VCaP (cell line): Measurements from ENCODE around the gene EPHB1.
"Not testable (repeated sequence)": the region's sequence is repeated elsewhere in the genome, so short reads cannot be mapped to it uniquely, and the experiment has no call there.

ENCODE experiments used
- H3K27ac ChIP-seq: fragments of 450-650 bp; 2 replicates; pipeline ENCODE4 v1.5.1; 2017
- TF ChIP-seq, protein P1 (sequence below): fragments of 450-650 bp; conservative IDR thresholded peaks from 2 replicates; pipeline ENCODE4 v1.5.1; 2017; ENCODE audit warnings: mild to moderate bottlenecking, moderate library complexity

The EPHB1 gene

DNA sequence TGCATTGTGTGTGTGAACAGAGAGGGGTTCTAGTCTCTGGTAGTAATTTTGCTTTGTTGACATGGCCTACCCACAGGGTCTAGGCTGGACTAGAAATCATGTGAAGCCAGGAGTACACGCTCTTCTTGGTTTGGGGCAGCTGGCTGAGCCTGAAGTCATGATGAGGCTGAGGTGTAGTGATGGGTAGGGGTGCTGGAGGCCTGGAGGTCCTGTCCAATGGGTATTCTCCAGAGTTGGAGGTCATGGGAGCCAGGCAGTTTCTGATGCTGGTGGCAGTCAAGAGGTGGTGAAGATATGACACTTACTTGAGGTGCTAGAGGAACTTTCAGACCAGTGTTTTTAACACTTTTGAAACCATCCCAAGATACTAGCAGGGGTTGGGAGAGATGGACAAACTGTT lies 18.5 kb upstream of the EPHB1 start:
- H3K27ac ChIP-seq: no peak overlapping the region
- TF ChIP-seq, protein P1, sequence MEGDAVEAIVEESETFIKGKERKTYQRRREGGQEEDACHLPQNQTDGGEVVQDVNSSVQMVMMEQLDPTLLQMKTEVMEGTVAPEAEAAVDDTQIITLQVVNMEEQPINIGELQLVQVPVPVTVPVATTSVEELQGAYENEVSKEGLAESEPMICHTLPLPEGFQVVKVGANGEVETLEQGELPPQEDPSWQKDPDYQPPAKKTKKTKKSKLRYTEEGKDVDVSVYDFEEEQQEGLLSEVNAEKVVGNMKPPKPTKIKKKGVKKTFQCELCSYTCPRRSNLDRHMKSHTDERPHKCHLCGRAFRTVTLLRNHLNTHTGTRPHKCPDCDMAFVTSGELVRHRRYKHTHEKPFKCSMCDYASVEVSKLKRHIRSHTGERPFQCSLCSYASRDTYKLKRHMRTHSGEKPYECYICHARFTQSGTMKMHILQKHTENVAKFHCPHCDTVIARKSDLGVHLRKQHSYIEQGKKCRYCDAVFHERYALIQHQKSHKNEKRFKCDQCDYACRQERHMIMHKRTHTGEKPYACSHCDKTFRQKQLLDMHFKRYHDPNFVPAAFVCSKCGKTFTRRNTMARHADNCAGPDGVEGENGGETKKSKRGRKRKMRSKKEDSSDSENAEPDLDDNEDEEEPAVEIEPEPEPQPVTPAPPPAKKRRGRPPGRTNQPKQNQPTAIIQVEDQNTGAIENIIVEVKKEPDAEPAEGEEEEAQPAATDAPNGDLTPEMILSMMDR: no peak

DNA sequence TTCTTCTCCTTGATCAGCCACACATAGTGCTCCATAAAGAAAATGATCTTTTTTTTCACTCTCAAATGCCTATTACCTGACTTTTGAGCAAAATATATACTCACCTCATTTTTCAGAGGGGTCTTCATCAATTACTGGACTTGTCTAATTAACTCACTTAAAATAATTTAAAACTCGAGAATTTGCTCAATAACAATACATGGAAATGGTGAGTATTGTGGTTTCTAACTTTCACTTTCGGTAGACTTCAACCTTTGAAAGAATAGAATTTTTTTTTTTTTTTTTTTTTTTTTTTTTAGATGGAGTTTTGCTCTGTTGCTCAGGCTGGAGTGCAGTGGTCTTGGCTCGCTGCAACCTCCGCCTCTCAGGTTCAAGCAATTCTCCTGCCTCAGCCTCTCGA lies 17.7 kb upstream of the EPHB1 start:
- TF ChIP-seq, protein P1: no peak
- H3K27ac ChIP-seq: no peak overlapping the region

DNA sequence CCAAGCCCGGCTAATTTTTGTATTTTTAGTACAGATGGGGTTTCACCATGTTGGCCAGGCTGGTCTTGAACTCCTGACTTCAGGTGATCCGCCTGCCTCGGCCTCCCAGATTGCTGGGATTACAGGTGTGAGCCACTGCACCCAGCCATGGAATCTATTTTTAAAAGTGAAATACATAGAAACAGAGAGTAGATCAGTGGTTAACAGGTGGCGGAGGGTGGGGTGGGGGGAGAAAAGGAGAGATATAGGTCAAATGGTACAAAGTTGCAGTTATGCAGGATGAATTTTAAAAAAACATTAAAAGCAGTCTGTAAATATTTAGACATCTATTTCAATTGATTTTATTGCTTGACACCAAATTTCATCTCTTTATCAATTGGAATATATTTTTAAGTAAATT lies 6.8 kb upstream of the EPHB1 start:
- H3K27ac ChIP-seq: not testable (repeated sequence)

DNA sequence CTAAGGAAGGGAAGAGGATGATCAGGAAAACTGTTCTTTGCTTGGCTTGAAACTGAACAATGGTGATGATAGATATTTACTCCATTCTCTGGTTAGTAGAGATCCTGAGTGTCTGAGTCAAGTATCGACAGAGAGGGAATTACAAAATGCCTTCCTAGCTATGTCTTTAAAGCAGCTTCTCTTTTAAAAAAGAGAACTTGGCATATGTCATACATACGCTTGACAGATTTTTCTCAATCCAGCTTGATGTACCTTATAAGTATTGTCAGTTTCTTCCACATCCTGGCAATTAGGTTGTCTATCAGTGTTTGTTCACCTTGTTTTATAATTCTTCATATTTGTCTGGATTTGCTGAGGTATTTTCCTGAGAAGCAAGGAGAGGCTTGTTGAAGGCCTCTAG lies 5.0 kb upstream of the EPHB1 start:
- TF ChIP-seq, protein P1: no peak
- no peak overlapping the region for H3K27ac ChIP-seq

DNA sequence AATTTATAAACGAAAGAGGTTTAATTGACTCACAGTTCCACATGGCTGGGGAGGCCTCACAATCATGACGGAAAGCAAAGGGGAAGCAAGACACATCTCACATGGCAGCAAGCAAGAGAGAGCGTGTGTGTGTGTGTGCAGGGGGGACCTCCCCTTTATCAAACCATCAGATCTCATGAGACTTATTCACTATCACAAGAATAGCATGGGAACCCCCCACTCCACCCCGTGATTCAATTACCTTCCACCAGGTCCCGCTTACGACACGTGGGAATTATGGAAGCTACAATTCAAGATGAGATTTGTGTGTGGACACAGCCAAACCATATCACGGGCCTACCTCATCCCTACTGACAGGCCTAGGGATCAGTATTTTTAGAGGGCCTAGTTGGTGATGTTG lies 3.1 kb upstream of the EPHB1 start:
- TF ChIP-seq, protein P1: no peak
- H3K27ac ChIP-seq: no peak overlapping the region

DNA sequence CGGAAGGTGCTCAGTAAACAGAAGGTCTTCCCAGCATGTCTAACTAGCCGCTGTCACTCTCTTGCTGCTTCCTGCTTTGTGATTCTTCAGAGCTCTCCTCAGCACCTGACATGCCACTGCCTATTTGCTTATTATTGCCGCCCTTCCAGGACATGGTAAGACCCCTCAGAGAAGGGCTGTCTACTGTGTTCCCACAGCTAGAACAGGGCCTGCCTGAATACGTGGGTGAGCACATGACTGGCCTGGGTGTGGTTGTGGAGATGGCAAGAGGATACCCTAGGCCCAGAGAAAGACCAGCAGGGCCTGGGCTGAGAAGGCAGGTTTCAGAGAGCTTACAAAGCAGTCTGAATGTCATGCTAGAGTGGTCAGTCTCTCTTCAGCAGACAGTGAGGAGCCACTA lies 2.4 kb upstream of the EPHB1 start:
- no peak overlapping the region for H3K27ac ChIP-seq
- TF ChIP-seq, protein P1: no peak

DNA sequence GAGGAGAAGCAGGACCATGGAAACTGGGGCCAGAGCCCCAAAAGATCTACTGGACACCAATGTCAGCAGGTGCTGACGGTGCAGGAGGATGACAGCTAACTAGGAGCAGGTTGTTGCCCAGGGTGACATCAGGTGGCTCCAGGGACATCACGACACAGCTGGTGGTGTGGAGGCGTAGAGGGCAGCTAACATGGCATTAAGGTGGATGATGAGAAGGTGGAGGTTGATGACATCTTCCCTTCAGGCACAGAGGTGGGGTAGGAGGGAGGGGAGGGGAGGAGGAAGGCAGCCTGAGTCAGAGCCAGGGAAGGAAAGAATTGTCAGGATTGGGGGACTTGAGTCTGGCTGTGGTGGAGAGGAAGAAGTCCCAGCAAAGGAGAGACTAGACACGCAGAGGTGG lies 1.5 kb upstream of the EPHB1 start:
- no peak overlapping the region for H3K27ac ChIP-seq
- TF ChIP-seq, protein P1: no peak

DNA sequence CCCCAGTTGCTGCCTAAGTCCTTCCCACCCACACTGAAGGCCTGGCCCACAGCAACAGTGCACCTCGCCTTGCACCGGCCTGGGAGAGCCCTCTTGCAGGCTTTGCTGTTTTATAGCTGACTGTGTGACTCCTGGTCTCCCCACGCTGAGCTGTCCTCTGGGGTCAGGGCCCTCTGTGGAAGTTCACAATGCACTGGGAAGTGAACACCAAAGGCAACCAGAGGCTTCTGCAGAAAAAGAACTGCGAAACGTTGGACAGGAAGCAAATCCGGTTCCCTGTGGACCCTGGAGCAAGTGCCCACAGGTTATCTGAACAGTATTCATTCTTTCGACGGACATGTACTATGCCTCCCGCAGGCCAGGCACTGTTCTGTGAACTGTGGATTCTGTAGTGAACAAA lies 737 bp upstream of the EPHB1 start:
- no peak overlapping the region for H3K27ac ChIP-seq
- TF ChIP-seq, protein P1: no peak
